GM19239 (cell line): ENCODE results near the gene PRH1.

Experiments used
- DNase-seq: peaks from one replicate; pipeline ENCODE4 v3.0.0; 2011; ENCODE audit warnings: low spot score; ENCODE audit not compliant: insufficient read length
- FAIRE-seq: peaks from 2 replicates; lab custom pipeline; 2011; peaks lifted over from hg19 to GRCh38; lab: Jason Lieb, UNC

PRH1 gene

DNA sequence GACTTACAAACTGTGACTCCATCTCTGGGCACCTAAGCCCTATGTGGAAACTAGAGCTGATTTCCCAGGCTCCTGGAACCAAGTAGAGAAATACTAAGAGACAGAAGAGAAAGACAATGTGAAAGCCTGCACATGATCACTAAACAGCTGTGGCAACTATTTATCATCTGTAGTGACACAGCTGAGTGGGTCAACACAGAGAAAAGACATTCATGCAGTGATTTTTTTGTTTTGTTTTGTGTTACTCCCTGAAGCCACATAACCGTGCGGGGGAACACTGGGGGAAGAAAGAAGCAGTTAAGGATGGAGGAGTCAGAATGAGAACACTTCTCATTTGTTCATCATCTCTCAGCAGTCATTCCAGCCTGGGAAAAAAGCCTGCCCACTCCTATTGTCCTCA lies 36.3 kb downstream of the PRH1 start:
- no peak for DNase-seq
- FAIRE-seq: no peak

DNA sequence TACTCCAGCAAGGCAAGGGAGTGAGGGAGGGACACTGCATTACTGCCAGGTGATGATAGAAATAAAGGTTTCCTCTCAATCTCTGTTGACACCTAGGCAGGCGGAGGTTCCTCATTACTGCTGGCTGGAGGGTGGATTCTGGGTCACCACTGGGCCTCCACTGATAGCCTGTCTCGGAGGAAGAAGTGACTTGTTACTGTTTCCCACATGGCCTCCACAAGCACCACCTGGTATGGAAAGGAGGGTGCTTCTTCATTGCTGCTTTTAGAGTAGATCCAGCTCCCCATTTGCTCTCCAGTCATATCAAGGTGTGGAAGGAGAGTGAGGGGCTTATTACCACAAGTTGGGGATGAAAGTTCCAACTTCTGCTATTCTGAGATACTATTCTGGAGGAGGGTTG lies 41.2 kb downstream of the PRH1 start:
- no peak for FAIRE-seq

DNA sequence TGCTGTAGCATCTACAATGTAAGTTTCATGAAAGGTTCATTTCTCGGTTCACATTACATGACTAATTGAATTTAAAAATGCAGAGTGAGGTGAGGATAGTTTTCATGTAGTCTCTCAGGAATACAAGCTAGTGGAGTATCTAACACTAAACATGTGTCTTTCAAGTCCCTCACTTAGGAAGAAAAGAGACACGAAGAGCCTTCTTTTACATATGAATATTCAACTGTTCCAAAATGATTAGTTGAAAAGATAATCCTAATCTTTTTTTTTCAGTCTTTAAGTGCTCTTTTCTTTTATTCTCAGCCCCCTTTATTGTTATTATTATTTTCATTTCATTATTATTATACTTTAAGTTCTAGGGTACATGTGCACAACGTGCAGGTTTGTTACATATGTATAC lies 45.6 kb downstream of the PRH1 start:
- no peak for FAIRE-seq
- no peak for DNase-seq

More for the DNA sequence above, 41.2 kb downstream of the PRH1 start:
- DNase-seq: no peak
